ENCODE results near the gene COLEC12. TPM values are rescaled to one million over a fixed set of nuclear protein-coding genes. Genes with fewer than 3 reads are reported as not detected.

COLEC12 gene
- total and polyA plus RNA-seq, 10 of the 15 experiments (the other 5 are each of a cell fraction or from before 2014, with no cell fraction given) = 0.04 to 0.05 TPM; not detected in 8

- no peak for TF ChIP-seq IRF4 (IDR thresholded peaks at IDR 0.05; ENCODE audit: low read depth, low read length)
Measured at GRCh38 chr18:424668-425067, 75.8 kb downstream of the COLEC12 start (continued).

- BruUV-seq (replicated peaks) = no TSS peak
- CTCF ChIA-PET = interaction anchor here (1.0 kb wide), 1 partner anchor 13 kb away, joined by 3 read pairs; no protein-coding TSS in a partner anchor
- WGBS (ENCODE audit: insufficient coverage, insufficient replicate concordance, low lambda C conversion rate, missing lambda C conversion rate) = 48% methylated on average over 7 of the region's 7 CpGs
Measured at GRCh38 chr18:424071-424661, 76.3 kb downstream of the COLEC12 start.

More at GRCh38 chr18:424071-424661, 76.3 kb downstream of the COLEC12 start:
- no peak overlapping the region for H3K9ac ChIP-seq (ENCODE audit: control insufficient read depth, insufficient read depth, low read length)
- H2AFZ ChIP-seq (ENCODE audit: control insufficient read depth, low read depth, low read length) = no peak overlapping the region
- SMC1A ChIA-PET (ENCODE audit: uncharacterized antibody, unreplicated experiment) = no interaction called here
- DNase-seq (ENCODE audit: low read depth, low spot score) = no peak
- FAIRE-seq = no peak
- no peaks in the 10 kb centered on the region for H3K36me3 ChIP-seq (ENCODE audit: control insufficient read depth in 2 of 2, insufficient read depth in 2 of 2, low read length in 1 of 2)
- POLR2A ChIA-PET = no interaction called here
- no peak for ATAC-seq
- no peak overlapping the region for H3K4me2 ChIP-seq (ENCODE audit: control insufficient read depth, insufficient read depth)
- no peaks in the 10 kb centered on the region for H3K79me2 ChIP-seq (ENCODE audit: control insufficient read depth, insufficient read depth, low read length)
- RAD21 ChIA-PET (ENCODE audit: unreplicated experiment) = no interaction called here
- in situ Hi-C loops (cut with MboI) (no loop called here), intact Hi-C loops (cut with micrococcal nuclease; ENCODE audit: unreplicated experiment) (no loop called here)
- H3K27ac ChIP-seq (ENCODE audit: control insufficient read depth, insufficient read depth) = no peak overlapping the region
- H4K20me1 ChIP-seq (ENCODE audit: control insufficient read depth, insufficient read depth) = no peaks in the 10 kb centered on the region
- H3K9me3 ChIP-seq (replicated peaks; ENCODE audit: control insufficient read depth, insufficient read depth, low read length) = no peaks in the 10 kb centered on the region
- TF ChIP-seq CREB1 (IDR thresholded peaks at IDR 0.05; ENCODE audit: low read depth) (no peak), POU2F2 (IDR thresholded peaks at IDR 0.05; ENCODE audit: borderline replicate concordance, low read depth, low read length) (no peak), TBL1XR1 (IDR thresholded peaks at IDR 0.05; ENCODE audit: low read depth, low read length) (no peak), ZBED1 (IDR thresholded peaks at IDR 0.05; ENCODE audit: borderline replicate concordance) (no peak), USF2 (IDR thresholded peaks at IDR 0.05; ENCODE audit: borderline replicate concordance, low read depth, low read length) (no peak)
- H3K4me3 ChIP-seq = no peak overlapping the region
- no peaks in the 10 kb centered on the region; a peak in 1 of 4 replicates for H3K27me3 ChIP-seq (replicated peaks in 1 of 2; ENCODE audit: control insufficient read depth in 2 of 2, insufficient read depth in 2 of 2, low read length in 1 of 2)
- H3K4me1 ChIP-seq (ENCODE audit: control insufficient read depth, insufficient read depth, low read length) = no peaks in the 10 kb centered on the region

Data from GM12878 (cell line).